GM19455 (cell line): Measurements from ENCODE around the gene MIA2.
A peak's percentile ranks its signal among the peaks of the same experiment; 100 is the strongest.

Experiments
- ATAC-seq: cut with Tn5 transposase; IDR thresholded peaks from one replicate; pipeline ENCODE4 v1.9.1; 2021; ENCODE audit not compliant: unreplicated experiment

Gene MIA2

DNA sequence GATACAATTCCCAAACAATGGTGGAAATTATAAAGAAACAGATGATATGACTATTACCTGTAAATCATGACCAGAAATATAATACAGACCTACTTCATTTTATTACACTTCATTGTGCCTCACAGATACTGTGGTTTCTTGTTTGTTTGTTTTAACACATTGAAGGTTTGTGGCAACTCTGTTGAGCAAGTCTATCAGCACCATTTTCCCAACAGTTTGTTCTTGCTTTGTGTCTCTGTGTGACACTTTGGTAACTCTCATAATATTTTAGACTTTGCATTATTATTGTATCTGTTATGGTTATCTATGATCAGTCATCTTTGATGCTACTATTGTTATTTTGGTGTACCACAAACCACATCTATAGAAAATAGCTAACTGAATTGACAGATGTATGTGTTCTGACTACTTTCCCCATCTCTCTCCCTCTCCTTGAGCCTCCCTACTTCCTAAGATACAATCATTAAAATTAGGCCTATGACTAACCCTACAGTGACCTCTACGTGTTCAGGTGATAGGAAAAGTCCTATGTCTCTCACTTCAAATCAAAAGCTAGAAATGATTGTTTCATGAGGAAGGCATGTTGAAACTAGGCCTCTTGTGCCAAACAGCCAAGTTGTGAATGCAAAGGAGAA, 149.4 kb downstream of the MIA2 start:
- no peak for ATAC-seq

DNA sequence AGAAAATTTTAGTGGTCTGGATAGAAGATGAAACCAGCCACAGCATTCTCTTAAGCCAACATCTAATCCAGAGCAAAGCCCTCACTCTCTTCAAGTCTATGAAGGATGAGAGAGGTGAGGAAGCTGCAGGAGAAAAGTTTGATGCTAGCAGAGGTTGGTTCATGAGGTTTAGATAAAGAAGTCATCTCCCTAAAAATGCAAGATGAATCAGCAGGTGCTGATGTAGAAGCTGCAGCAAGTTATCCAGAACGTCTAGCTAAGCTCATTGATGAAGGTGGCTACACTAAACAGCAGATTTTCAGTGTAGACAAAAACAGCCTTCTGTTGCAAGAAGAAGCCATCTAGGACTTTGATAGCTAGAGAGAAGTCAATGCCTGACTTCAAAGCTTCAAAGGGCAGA, 150.0 kb downstream of the MIA2 start:
- ATAC-seq, result no peak

DNA sequence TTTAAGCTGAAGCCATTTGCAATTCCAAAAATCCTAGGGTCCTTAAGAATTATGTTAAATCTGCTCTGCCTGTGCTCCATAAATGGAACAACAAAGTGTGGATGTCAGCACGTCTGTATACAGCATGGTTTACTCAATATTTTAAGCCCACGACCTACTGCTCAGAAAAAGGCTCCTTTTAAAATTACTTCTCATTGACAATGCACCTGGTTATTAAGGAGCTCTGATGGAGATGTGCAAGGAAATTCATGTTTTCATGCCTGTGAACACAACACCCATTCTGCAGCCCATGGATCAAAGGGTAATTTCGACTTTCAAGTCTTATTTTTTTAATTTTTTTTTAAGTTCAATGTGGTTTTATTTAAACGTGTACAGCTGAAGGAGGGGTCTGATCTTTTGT, 150.5 kb downstream of the MIA2 start:
- no peak for ATAC-seq

DNA sequence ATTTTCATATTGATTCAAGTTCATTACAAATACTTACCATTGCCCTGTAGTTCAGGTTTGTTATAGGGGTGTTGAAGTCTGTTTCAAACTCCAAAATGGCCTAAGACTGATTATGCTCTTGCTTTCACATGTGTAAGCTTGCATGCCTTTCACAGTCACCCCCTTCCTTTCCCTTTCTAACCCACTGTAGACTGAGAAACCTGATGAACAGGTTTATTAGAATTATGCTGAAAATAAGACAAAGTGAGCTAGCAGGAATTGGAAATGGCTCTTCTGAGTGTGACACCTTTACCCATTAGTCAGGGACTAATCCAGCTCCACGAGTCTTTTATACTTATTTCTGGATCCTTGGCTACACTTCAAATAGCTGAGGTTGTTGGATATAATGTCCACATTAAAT, 159.6 kb downstream of the MIA2 start:
- no peak for ATAC-seq

DNA sequence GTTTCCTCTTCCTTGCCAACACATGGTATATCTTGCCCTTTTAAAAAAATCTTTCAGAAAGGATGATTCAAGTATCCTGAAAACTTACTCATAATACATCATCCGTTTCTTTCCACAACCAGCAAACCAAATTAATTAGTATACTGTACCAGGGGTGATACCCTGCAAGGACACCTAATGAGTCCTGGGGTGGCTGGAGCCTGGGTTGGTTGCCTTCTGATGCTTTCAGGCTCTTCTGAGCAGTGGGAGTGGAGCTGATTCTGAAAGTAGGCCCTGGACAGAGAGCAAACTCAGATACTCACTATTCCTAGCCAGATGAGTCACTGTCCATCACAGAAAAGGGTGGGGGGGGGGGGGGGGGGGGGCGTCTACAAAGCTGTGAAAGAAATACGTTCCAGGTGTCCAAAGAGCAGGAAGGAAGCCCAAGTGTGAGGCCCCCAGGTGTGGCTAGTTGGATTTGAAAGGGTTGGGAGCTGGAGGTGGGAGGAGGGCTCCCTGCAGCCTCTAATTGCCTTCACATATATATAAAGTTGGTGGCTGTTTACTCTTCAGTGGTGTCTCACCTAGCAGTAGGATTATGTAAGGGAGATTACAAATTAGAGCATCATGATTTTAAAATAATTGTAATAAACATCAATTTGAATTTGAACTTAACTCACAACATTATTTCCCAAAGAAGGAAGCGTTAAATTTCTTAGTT, 162.0 kb downstream of the MIA2 start:
- no peak for ATAC-seq

DNA sequence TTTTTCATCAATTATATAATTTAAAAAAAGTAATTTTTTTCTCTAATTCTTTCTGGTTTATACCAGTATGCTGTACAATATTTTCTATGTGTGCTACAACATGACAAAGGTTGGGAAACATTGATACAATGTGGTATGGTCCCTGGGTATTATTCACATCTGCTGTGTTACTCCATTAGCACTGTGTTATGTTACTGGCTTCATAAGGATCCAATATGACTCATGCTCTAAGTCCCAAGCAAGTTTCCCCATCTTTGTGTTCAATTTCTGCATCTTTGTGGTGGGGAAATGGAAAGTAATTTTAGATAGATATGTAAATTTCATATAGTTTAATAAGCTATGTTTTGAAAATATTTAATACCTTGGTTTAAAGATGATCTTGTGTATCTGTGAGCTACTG, 162.7 kb downstream of the MIA2 start:
- ATAC-seq, result no peak

DNA sequence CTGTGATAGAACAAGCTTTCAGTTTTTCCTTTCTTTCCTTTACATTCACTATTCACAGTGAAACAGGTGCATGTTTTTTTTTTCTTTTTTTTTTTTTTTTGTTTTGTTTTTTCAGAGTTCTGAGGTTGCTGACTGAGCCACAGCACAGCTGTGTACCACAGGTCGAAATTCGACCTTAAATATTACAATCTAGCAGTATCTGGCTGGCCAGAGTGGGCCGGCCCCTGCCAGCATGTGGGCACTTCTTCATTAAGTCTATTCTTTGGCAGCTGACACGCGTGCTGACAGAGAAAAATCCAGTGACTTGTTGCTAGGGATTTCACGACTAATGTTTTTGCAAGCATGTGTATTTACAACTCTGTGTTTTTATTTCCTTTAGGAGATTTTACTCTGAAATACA, 164.7 kb downstream of the MIA2 start:
- ATAC-seq, result no peak

DNA sequence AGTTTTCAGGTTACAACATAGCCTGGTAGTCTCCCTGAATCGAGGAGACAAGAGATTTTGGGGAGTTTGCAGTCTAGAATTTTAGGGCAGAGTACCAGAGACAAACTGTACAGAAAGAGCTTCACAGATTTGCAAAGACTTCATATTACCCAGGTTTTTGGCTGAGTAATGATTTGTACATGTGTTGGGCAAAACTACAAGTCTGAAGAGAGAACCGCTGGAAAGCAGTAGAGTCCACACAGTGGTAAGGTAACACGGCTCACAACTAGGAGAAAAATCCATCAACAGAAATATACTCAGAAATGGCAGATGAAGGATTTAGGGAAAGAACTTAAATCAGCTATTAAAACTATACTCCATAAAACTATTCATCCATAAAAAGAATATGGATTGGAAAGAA, 172.8 kb downstream of the MIA2 start:
- ATAC-seq, result no peak

DNA sequence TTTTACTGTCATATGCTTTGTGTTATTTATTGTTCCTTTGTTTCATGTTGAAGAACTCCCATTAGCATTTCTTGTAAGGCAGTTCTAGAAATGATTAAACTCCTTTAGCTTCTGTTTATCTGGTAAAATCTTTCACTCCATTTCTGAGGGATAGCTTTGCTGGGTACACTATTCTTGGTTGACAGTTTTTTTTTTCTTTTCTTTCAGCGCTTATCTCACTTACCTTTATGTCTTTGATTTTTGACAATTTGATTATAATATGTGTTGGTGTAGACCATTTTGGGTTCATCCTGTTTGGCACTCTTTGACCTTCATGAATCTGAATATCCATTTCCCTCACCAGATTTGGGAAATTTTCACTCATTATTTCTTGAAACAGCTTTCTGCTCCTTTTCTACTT, 182.4 kb downstream of the MIA2 start:
- ATAC-seq, result no peak

DNA sequence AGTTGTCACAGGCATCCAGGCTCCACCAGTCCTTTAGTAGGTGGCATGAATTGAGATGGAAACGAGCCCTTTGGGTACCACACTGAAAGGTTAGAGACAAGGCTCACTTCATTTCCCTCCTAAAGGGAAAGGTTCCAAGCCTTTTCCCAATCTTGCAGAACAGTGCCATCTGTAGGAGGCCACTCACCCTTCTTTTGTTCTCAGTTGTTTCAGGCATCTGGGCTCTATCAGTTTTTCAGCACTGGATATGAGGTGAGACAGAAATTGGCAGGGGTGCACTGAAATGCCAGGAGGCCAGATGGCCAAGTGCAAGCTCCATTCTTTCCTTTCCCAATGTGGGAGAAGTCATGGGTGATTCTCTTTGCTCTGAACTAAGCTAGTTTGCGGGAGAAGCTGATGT, 183.3 kb downstream of the MIA2 start:
- ATAC-seq, result no peak

DNA sequence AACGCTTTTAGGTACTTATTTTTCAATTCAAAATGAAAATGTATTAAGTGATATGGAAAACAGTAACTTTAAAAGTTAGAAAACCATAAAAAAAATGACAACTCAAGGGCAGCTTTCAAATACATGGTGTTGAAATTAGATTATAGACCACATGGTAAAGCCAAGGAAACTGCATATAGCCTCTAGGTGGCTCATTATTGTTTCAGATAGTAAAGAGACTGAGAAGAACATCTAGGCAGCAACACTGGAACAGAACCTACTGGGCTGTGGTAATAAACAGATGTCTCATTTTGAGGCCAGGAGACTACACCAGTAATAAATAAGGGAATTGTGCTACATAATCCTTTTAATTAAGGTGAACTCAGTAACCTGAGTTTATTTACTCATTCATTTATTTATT, 185.6 kb downstream of the MIA2 start:
- no peak for ATAC-seq

DNA sequence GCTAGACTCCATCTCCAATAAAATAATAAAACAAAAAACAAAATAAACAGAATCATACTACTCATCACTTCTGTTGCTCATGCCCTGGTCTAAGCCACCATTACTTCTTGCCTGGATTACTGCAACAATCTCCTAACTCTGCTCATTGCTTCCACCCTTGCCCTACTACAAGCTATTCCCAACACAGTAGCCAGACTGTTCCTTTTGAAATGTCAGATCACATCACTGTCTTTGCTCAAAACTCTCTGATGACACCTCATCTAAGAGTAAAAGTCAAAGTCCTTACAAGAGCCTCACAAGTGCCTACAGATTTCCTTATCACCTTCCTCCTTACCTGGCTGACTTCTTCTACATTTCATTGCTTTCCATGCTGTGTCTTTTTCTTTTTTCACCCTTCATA, 188.5 kb downstream of the MIA2 start:
- ATAC-seq, result no peak

DNA sequence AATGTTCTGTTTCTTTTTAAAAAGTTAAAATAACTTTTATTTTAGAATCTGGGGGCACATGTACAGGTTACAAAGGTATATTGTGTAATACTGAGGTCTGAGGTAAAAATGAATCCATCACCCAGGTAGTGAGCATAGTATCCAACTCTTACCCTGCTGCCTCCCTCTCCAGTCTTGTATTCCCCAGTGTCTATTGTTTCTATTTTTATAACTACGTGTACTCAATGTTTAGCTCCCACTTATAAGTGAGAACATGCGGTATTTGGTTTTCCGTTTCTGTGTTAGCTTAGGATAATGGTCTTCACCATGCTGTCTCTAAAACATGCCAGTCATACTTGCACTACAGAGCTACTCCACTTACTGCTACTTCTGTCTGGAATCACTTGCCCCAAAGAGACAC, 190.1 kb downstream of the MIA2 start:
- no peak for ATAC-seq

DNA sequence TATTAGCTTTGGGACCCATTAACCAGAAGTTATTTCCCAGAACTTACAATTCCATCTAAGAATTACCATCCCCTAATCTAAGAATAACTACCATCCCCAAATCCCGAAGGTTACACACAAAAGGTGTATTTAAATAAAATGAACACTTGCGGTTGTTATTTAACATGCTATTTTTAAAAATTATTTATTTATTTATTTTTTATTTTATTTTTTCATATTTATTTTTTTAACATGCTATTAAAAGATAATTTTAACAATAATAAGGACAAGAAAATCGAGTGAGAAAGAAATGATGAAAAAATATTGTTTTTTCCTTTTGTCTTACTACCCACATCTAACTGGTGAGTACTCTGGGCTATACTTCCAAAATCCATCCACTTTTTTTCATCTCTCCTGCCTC, 192.2 kb downstream of the MIA2 start:
- ATAC-seq, result no peak

DNA sequence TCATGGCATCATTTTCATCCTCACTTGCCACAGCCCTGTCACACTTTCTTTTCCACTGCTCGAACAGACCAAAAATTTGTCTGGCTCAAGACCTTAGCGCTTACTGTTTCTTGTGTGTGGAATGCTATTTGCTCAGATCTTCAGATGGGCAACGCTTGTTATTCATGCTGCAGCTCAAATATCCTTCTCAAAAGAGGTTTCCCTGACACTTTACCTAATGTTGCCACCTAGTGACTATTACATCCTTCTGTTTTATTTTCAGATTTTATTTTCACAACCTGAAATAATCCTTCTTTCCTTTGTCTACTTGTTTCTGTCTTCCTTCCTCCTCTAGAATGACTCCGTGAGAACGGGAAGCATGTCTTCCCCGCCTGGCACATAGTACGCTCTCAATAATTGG, 192.9 kb downstream of the MIA2 start:
- ATAC-seq, result no peak

DNA sequence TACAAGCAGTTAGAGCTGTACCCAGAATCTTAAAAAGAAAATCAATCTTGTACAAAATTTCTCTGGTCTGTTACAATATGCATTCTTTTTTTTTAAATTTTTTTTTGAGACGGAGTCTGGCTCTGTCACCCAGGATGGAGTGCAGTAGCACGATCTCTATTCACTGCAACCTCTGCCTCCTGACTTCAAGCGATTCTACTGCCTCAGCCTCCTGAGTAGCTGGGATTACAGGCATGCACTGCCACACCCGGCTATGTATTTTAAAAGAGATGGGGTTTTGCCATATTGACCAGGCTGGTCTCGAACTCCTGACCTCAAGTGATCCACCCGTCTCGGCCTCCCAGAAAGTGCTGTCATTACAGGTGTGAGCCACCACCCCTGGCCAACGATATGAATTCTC, 194.4 kb downstream of the MIA2 start:
- no peak for ATAC-seq

DNA sequence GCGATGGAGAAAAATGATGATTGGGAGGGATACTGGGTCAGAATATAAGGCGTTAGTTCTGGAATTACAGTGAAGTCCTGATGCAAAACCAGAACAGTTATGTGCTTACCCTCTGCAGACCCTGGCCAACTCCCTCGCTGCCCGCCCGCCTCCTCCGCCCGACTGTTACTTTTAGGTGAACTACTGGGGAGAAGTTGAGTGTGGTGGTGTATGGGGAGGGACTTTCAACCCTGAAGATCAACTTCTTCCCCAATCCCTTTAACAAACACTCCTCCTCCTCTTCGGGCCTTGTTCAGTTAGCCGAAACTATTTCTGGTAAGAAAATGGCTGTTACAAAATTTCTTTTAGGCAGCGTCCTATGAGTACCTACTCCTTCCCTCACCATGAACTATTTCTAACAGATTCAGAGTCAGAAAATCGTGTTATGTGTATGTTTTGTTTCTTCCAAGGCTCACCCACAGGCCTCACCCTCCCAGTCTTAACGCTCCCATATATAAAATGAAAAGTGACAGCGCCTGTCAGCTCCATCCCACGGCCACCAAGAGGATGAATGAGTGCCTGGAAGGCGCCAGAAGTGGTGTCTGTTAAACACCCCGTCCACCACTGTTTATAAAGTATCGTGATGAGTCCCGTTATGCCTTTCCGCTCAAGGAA, 197.2 kb downstream of the MIA2 start:
- no peak for ATAC-seq

DNA sequence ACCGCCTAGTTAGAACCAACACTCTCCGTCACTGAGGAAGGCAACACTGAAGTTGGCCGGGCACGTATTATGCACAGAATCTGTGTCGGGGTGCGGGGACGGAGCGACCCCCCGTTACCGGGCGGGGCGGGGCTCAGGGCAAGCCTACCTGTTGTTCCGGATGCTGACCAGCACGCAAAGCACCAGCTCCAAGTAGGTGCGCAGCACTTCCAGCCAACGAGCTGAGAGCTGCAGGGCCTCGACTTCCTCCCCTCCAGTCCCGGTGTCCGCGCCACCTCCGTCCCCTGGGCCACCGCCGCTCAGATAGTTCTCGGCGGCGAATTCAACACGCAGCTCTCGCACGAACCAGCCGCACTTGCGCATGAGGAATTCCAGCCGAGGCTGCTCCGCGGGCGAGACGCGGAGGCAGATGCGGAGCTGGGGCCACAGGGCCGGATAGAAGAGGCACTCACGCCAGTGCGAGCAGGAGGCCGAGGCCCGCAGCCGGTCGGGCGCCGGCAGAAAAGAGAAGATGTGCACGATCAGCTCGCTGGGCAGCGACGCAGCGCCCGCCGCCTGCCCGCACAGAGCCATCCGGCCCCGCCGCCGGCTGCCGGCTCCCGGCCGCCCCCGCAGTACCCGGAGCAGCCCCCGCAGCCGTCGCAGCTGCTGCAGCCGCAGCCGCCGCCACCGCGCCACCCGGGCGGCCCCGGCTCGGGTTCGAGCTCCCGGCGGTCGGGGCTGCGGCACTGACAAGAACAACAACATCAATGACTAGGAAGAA, 197.9 kb downstream of the MIA2 start:
- peak; percentile 26 for ATAC-seq

DNA sequence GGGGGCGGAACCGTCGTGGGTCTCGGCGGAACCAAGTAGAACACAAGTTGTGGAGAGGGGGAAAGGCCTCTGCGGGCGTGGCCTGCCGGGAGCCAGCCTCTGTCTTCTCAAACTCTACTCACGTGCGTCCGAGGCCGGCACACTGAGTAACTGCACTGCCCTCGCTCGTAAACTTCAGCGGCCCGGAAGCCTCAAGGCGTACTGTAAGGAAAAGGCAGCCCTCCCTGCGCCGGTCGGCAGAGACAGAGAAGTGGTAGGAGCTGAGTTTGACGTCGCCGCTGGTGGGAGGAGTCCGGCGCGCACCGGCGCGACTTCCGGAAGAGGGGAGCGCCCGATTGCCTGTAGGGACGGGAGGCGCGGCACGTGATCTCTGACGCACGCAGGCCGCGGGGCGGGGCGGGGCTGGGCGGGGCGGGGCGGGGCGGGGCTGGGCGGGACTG, 198.5 kb downstream of the MIA2 start, which contains the start of gene FBXO33:
Gene FBXO33, minus strand, starts transcription at position 255 of the 440 bp plus-strand sequence. CDS start 271 bp downstream, outside the sequence.
- peak; percentile 83 for ATAC-seq

DNA sequence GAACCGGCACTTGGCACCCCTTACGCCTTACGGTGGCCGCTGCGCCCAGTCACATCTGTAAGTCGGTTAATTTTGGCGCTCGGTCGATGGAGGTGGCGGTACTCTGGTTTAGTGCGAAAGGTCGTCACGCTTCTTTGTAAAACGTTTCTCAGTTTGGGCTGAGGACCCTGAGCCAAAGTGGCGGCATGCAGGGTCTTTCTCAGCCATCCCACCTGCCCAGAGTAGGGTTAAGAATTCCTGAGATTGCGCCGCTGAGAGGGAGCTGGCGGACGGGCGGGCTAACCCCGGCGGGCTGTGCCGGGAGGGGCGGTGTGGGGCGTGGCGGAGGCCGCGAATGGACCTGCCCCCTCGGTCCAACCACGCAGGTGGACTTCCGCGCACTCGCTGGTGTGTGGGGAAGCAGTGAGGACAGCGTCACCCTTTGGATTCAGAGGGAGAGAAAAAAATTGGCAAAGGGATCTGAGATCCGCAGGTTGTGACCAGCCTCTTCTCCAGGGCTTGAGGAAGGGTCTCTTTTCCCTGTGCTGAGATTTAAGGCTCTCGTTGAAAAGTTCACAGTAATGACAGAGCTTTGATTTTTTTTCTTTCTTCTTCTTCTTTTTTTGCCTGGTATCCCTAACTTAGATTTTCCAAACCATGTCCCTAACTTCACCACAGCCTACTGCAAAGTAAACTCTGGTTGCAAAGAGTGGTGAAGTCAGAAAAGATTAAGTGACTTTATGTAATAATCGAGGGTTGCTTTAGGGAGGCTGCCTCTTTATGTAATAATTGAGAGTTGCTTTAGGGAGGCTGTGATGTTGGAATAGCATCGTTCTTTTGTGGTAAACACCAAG, 199.1 kb downstream of the MIA2 start:
- peak; percentile 70 for ATAC-seq

DNA sequence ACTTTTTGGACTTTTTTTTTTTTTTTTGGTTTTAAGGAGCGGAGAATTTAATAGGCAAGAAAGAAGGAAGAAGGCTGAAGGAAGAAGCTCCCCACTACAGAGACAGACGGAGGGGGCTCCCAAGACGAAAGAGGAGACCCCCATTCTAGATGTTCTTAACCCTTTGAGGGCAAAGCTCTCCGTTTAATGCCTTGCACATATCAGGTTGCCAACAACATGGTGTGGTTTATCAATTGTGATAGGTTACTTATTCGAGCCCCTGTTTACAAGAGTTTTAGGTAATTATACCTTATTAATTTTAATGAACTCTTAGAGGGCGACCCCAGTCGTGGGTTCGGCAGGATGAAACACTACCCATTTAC, 199.7 kb downstream of the MIA2 start:
- no peak for ATAC-seq
